HuH-7.5 (cell line): ENCODE measurements around the gene DNAH17.

ENCODE experiments used
- DNase-seq: peaks from one replicate; pipeline ENCODE4 v3.0.0; 2011; ENCODE audit warnings: low spot score

DNAH17 gene

DNA sequence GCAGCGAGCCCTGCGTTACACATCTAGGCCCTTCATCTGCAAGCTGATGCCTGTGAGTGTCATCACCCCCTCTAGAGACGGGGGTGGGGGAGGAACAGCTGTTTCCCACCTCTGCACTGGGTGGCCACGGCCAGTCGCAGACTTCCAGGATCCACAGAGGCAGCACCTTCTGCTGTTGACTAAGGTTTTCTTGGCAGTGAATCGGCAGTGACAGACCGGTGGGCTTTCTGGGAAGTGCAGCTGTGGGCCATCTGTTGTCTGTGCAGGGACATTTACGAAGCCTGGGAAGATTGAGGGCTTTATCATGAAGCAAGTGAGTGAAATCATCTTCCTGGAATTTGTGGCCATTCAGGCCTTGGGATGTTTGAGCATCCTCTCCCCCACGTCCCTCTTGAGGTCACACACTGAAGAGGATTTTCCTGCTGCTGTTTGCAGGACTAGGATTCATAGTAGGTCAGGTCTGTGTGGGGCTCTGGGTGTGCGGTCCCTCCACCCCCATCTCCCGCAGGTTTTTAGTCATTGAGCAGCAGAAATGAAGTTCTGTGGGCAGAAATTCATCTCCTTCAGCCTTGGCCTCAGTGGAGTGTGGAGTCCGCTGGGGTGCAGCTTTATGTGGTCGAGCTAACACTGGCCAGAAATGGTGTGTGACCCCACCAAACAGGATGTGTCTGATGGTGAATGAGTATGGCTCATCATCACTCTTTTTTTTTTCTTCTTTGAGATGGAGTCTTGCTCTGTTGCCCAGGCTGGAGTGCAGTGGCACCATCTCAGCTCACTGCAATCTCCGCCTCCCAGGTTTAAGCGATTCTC lies 186.8 kb downstream of the DNAH17 start:
- no peak for DNase-seq

DNA sequence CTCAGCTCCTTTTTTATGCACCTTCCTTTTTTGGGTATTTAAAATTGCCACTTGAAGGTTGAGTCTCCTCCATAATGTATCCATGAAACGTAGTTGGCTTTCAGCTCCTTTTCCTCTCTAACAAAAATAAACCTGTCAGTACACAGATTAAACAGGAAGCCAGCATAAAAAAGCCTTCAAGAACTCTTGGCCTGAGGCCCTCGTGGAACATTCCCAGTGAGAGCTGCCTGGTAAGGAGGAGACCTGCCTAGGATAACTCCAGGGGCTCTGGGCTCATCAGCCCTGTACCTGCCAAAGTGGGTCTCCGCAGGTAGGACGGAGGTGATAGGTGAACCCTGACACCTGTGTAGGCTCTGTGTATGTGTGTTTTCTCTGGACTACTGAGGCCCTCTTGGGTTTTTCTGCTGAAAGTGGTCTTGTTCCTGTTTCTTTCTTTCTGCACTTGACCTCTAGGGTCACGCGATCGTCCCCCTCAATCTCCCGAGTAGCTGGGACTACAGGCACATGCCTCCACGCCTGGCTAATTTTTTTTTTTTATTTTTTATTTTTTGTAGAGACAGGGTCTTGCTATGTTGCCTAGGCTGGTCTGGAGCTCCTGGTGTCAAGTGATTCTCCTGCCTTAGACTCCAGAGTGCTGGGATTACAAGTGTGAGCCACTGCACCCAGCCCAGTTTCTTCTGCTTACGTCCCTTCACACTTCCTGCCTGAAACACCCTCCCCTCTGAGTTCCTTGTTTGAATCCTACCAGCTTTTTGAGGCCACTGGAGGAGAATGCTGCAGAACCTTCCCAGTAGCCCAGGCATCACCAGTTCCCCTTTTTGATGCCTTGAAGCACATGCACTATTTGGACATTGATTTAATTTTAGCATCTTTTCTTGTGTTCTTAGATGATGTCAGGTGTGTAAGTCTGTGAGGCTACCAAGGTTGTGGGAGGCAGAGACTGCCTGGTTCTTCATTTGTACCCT lies 188.9 kb downstream of the DNAH17 start:
- DNase-seq: no peak

DNA sequence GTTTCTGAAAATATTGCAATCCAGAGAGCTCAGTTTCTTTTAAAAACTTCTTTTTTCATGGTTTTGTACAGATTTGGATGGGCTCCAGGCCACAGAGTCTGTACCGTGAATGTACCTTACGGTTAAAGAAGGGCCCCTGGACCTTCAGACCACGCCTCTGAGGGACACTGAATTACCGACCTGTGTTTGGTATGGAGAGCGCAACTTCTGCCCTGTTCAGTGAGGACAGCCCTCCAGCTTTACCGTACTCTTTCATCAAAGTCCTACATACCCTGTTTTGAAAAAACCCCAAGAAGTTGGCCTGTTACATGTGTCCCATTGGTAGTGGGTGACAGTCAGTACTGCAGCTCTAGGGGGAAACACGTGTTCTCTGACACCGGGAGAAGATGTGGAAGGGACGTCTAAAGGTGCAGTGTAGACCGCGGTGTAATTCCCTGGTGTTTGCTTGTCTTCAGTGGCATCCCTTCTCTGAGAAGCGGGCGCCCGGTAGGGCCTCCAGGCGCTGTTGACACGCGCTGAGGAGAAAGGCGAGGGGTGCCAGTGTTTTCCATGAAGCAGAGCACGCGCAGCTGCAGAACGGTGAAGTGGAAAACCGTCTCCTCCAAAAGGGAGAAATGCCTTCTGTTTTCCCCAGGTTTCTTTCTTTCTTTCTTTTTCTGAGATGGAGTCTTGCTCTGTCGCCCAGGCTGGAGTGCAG lies 192.6 kb downstream of the DNAH17 start:
- DNase-seq: no peak

DNA sequence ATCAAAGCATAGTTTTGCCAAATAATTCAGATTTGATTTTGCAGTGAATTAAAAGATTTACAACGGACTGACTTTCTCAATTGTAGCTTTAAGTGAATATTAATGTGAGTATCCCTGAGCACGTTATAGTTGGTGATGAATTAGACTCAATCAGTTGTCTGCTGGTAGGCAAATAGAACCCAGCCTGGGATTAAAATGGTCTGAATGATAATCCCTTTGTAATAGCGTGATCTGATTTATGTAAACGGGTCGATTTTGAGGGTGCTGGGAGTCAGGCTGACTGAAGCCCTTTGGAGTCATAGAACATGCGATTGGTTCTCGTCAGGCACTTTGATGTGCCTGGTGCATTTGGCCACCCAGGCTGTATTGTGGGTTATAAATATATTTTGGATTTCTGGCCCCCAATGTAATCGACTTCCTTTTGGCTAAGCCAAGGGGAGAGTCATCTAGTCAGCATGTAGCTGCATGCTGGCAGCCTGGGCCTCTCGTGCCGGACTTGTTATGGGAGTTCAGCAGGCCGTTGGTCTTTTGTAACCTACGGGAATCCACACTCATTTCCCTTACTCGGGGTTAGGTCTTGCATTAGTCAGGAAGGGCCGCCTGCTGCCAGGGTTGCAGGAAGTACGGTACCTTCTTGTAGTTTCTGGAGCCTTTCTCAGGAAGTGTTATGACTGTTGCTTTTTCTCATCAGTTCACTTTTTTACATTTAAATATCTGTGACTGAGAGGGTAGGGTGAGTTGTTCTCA lies 193.3 kb downstream of the DNAH17 start:
- DNase-seq: no peak

DNA sequence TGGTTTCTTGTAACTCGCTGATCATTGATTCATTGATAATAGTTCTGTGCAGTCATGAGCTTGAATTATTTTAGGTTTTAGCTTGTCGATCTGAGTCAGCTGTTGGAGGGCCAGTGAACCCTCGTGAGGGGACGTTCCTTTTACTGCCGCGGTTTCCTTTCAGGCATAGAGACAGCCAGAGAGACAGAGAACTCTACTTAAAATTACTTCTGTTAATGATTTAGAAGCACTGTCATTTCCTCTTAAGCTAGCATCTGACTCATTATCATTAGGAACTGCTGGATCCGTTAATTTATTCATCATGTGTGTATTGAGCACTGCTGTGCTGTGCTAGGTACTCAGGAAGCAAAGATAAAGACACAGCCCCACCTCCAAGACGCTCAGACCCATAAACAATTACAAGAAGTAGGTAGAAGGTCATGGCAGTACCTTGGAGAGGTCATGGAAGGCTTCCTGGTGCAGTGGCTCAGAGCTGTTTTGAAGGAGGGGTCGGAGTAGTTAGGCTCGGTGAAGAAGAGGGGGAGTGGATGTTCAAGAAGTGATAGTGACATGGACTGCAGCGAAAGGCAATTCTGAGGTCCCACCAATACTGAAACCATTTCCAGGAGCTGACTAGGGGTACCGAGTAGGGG lies 195.5 kb downstream of the DNAH17 start:
- DNase-seq: no peak

DNA sequence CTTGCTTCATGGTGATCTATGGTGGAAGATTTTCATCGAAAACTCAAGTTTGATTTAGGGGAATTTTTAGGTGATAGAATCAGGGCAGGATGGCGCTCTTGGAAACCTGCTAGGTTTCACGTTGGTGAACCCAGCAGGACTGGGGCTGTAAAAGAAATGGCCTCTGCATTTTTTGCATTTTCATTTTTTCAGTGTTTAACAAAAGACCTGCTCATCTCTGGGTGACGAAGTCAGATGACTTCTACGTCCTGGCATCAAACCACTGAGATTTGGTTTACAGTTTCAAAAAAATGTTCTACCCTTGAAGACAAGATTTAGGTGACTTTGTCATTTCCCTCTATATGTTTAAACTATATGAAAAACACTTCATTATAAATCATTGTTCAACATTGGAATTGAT lies 196.8 kb downstream of the DNAH17 start:
- DNase-seq: no peak

DNA sequence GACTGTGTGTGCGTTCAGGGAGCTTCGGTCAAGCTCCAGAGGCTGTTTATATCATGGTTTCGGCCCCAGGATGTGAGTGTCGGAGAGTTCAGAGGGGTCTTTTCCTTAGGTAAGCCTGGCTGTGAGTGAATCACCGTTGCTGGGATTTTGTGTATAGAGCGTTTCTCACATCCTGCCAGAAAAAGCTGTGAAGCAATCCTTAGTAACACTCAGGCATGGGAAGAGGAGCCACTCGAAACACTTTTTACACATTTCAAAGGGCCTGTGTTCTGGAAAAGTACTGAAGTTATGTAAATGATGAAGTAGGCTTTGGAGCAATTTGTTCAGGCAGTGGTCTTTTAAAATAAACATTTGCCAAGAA lies 198.1 kb downstream of the DNAH17 start:
- no peak for DNase-seq

DNA sequence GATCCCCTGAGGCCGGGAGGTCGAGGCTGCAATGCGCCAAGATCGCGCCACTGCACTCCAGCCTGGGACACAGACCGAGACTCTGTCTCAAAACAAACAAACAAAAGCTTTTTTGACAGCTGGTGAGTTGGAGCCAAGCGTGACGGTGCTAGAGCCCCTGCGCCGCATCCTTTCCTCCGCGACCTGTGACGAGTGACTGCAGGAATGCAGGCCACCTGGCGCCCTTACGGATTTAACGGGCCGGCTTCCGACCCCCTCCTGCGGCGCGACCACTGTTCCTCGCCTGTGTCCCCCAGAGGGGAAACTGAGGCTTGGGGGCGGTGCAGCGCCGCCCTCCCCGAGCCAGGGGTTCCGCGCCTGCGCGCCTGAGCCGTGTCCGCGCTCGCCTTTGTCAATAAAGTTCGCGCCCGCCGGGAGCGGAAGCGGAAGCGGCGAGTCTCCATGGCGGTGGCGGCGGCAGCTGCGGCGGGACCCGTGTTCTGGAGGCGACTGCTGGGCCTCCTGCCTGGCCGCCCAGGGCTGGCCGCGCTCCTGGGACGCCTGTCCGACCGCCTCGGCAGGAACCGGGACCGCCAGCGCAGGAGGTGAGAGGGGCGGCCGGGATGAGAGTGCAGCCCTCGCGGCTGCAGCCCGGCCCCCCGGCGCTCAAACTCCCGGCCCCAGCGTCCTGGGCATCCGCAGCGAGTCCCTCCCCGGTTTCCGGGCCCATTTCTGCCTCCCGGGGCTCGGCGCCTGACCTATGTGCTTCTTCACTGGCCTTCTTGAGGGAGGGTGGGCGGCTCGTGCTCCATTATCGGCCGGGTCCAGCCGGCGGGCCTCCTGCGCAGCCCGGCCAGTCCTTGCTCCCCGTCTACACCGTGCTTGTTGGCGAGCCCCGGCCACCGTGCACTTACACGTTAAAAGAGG lies 198.7 kb downstream of the DNAH17 start, which contains the start of gene PGS1:
TSS of gene PGS1 (plus strand) at position 425 of the 906 bp plus-strand sequence. CDS start at position 442, 17 bp downstream.
- peak; percentile 63 for DNase-seq

DNA sequence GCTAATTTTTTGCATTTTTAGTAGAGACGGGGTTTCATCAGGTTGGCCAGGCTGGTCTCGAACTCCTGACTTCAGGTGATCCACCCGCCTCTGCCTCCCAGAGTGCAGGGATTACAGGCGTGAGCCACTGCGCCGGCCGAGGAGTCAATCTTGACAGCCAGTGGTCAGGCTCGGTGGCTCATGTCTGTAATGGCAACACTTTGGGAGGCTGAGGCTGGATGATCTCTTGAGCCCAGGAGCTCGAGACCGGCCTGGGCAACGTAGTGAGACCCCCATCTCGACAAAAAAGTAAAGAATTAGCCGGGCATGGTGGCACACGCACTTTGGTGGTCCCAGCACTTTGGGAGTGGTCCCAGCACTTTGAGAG lies 199.4 kb downstream of the DNAH17 start:
- no peak for DNase-seq

DNA sequence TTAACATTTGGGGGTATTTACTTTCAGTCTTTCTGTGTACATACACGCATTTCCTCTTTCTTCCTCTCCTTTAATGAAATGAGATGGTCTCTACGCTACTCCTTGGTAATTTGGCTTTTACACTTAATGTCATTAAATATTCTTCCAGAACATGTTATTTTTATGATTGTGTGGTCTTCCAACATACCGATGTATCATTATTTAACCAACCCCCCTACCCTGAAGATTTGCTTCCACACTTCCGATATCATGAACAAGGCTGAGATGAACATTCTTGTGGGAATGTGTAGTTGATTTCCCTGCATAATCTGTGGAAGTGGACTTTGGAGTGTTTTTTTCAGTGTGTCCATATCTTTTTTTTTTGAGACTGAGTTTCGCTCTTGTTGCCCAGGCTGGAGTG lies 201.0 kb downstream of the DNAH17 start:
- DNase-seq: no peak

DNA sequence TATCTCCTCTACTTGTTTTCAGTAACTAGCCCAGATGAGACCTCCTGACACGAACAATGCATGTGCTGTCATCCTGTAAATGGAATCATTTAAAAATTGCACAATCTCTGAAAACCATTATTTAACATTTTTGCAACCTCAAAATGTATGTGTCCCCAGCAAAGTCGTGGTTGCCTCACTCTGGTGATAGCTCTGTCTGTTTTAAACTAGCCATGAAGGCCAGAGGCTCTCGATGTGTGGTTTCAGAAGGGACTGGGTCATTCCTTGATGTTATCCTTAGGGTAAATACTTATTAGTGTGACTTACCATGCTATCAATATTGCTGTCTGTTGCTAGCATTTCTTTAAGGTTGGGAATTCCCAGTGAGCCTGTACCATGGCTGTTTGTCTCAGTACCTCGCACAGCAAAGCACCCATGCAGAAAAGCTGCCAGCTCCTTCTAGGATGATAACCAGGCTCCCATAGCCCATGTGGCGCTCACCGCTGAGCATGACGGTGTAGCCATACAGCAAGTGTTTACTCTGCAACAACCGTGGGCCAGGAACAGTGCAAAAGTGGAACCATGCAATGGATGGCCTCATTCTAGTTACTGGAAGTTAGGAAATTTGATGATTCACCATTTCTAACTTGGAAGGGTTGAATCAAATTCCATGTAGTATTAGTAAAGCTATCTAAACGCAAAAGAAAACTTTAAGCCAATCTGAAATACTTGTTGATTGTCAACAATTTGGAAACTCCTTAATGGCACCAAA lies 201.6 kb downstream of the DNAH17 start:
- DNase-seq: no peak

DNA sequence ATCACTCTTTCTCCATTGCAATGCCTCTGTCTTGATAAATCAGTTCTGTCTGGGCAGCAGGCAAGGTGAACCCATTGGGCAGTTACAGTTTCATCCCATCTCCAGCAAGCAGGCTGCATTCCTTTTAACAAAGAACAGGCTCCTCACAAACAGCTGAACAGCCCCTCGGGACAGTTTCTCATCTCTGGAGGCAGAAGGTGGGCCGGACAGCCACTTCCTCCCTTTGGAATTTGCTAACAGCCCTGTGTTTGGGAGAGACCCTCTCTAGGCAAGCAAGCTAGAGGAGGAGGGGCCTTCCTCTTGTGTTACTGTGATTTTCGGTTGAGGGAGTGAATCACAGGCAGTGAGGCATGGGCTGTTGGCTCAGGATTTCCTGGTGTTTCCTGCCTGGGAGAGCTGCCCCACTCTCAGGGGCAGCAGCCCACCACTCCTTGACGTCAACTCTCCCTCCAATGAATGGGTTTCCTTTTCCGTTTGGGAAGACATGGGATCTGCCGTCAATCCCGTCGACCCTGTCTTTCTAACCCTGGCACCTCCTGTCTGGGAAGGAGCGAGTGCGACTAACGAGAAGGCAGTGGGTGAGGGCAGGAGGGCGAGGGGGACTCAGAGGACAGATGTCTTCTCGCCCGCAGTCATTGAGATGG lies 202.4 kb downstream of the DNAH17 start:
- no peak for DNase-seq

DNA sequence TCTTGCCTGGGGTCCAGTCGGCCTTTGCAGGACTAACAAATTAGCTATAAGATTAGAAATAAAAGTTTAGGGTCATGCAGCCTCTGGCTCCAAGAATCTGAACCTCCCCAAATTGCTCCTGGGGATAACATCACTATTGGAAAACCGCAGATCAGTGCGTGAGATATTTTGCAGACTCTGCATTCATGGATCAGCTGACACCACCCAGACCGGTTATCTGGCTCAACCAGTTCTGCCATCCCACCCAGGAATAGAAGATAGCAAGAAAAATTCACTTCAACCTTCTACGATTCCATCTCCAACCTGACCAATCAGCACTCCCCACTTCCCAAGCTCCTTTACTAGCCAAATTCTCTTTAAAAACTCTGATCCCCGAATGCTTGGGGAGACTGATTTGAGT lies 203.0 kb downstream of the DNAH17 start:
- DNase-seq: no peak
